GM18511 (cell line): ENCODE data around the gene KCNAB1.
A peak's percentile ranks its signal among the peaks of the same experiment; 100 is the strongest.
"Not testable (repeated sequence)": the region's sequence is repeated elsewhere in the genome, so short reads cannot be mapped to it uniquely, and the experiment has no call there.

Experiments used
- ATAC-seq: cut with Tn5 transposase; IDR thresholded peaks from one replicate; pipeline ENCODE4 v1.9.1; 2021; ENCODE audit warnings: mild to moderate bottlenecking, moderate library complexity; ENCODE audit not compliant: unreplicated experiment

KCNAB1 gene

DNA sequence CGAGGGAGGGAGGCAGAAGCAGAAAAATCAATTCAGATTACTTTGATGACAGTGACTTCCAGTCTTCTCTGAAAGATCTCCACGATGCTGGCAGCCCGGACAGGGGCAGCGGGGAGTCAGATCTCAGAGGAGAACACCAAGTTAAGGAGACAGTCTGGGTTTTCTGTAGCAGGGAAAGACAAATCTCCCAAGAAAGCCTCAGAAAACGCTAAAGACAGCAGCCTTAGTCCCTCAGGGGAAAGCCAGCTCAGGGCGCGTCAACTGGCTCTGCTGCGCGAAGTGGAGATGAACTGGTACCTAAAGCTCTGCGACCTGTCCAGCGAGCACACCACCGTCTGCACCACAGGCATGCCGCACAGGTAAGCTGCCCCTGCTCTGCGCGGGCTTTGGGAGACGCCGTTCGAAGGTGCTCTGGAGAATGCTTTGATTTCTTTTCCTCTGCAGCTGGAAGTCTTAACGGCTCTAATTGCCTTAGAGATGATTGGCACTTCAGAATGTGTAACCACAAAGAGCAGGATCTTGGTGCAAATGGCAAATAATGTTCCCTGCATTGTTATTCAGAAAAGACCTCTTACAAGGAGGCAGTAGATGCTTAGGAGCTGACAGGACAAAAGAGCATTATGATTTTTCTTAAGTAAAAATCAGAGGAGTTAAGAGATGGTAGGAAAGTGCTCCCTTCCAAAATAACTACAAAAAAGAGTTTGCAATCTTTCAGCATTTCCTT lies at the start of gene KCNAB1:
Gene KCNAB1 (plus strand): TSS at position 51 of the 724 bp plus-strand sequence.
- ATAC-seq: no peak

- no peak for ATAC-seq
Observed at GRCh38 chr3:156071031-156071430, 49.3 kb upstream of the KCNAB1 start.

DNA sequence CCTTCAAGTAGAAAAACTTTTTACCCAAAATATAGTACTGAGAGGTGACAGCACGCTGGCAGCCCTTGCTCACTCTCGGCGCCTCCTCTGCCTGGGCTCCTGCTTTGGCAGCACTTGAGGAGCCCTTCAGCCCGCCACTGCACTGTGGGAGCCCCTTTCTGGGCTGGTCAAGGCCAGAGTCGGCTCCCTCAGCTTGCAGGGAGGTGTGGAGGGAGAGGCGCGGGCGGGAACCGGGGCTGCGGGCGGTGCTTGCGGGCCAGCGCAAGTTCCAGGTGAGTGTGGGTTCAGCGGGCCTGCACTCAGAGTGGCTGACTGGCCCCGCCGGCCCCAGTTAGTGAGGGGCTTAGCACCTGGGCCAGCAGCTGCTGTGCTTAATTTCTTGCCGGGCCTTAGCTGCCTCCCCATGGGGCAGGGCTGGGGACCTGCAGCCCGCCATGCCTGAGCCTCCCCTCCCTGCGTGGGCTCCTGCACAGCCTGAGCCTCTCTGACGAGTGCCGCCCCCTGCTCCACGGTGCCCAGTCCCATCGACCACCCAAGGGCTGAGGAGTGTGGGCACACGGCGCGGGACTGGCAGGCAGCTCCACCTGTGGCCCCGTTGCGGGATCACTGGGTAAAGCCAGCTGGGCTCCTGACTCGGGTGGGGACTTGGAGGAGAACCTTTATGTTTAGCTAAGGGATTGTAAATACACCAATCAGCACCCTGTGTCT lies 47.3 kb upstream of the KCNAB1 start:
- ATAC-seq: not testable (repeated sequence)

GRCh38 chr3:156090126-156090525 lies 30.3 kb upstream of the KCNAB1 start:
- no peak for ATAC-seq

DNA sequence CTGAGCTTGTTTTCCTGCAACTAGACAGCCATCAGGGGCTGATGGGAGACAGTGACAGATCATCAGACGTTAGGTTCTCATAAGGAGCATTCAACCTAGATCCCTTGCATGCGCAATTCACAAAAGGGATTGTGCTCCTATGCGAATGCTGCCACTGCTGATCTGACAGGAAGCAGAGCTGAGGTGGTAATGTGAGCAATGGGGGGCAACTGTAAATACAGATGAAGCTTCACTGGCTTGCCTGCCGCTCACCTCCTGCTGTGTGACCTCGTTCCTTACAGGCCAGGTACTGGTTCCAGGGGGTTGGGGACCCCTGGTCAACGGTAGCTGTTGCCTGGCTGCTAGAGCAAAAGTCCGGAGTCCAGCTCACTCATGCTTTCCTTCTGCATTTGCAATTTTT lies 26.4 kb upstream of the KCNAB1 start:
- ATAC-seq: no peak

DNA sequence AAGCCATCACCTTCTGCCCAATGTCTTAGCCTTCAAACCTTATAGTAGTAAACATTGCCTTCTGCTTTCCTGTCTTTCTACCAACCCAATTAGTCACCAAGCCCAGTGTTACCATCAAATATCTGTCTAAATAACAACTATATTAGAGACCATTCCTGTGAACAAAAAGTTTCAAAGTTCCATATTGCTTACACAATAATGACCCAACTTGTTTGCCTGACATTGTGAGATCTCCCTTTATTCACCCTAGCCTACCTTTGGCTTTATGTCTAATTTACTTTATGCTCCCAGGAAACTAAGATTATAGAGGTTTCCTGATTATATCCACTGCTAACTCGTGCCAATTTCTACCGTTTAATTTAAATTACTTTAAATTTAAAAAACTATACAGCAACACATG lies 26.0 kb upstream of the KCNAB1 start:
- no peak for ATAC-seq

GRCh38 chr3:156095652-156096051 lies 24.7 kb upstream of the KCNAB1 start:
- not testable (repeated sequence) for ATAC-seq

DNA sequence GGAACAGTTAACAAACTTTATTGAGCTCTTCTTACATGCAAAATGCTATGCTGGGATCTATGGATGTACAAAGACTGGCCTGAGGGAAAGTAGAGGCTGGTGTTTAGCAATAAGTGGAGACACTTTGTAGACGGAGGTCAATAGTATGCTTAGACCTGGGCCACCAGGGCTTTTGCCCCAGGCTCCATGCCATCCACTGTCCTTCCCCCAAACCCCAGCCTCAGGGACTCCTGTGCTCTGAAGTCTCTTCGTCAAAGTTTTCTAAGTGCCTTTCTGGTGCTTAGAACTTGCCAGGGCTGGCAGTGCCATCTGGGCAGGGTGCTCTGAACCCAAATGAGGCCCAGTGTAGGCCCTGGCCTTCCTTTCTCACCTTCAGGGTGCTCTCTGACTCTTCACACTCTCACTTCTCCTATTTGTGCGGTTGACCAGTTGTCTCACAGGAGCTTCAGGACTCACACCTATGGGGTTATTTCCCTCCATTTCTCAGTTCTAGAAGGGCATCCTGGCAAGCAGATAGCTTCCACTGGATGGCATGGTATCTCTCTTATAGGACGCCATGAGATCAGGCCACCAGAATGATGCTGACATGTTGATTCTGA lies 21.8 kb upstream of the KCNAB1 start:
- peak; percentile 96 for ATAC-seq

- not testable (repeated sequence) for ATAC-seq
Observed at GRCh38 chr3:156099348-156099747, 21.0 kb upstream of the KCNAB1 start.

- not testable (repeated sequence) for ATAC-seq
Observed at GRCh38 chr3:156099984-156100383, 20.4 kb upstream of the KCNAB1 start.

GRCh38 chr3:156102267-156102931 lies 18.0 kb upstream of the KCNAB1 start:
- ATAC-seq: no peak

- ATAC-seq: no peak
Observed at GRCh38 chr3:156106721-156107373, 13.5 kb upstream of the KCNAB1 start.

DNA sequence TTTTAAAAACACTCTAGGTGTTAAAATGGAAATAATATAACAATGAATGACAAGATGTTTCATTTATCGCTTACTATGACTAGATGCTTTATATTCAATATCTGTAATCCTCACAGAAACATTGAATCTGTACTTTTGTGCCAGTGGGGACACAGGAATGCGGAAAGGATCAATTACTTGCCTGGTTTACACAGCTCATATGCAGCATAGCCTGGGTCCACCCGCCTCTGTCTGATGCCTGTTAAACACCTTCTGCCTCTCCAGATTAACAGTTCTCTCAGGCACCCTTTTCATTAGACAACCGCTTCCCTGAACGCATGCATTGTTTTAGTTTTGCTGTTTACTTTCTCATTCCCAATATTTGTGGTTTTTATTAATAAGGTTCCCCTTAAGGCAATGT lies 12.9 kb upstream of the KCNAB1 start:
- no peak for ATAC-seq

- ATAC-seq: no peak
Observed at GRCh38 chr3:156108616-156109015, 11.8 kb upstream of the KCNAB1 start.

DNA sequence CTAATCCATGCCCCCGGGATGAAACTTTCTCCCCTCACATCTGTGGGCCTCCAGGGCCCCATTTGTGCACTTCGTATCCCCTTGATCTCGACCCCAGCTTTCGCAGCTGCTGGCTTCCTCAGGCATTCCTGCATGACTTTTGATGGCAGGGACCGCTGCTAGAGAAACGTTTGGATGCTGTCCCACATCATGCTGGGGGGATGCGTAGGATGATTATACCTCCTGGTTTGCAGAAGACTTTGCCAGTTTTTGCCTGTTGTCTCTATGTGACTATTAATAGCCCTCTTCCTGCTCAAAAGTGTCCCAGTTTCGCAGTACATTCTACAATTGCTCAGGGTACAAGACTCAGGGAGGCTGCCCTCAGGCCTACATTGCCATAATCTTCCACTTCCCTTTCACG lies 10.4 kb upstream of the KCNAB1 start:
- no peak for ATAC-seq

GRCh38 chr3:156126467-156126866 lies 6.1 kb downstream of the KCNAB1 start:
- no peak for ATAC-seq

DNA sequence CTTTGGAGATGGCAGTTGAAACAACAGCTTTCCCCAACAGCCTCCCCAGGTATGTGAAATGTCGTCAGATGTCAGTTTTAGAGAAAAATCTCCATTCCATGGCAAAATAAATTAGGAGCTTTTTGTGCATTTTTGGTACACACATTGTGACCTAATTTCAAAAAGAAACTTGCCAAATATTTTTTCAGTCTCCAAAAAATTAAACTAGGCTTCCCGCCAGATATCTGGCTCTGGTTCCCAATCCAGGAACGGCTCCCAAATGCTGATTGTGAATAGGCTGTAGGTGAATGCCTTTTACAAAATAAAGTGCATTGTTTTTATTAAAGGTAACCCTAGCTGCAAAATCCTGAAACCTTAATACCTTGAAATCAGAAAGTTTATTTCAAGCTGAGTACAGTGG lies 10.9 kb downstream of the KCNAB1 start:
- no peak for ATAC-seq

DNA sequence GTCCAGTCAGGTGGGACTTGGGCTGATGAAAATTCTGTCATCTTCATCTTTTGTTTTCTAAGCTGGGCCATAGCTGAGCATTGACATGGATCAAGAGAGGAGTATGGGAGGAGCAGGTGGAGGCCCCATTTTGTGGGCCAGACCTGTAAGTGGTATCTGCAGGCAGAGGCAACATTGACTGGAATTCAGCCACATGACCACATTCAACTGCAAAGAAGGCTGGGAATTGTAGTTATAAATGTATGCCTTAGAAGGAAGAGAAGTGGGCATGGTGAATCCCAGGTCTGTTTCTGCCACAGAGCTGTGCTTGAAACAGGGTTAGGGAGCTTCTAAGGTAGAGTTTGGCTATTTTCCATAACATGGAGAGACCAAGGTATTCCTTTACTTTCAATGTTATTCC lies 11.4 kb downstream of the KCNAB1 start:
- ATAC-seq: no peak

GRCh38 chr3:156132313-156132712 lies 11.9 kb downstream of the KCNAB1 start:
- no peak for ATAC-seq

DNA sequence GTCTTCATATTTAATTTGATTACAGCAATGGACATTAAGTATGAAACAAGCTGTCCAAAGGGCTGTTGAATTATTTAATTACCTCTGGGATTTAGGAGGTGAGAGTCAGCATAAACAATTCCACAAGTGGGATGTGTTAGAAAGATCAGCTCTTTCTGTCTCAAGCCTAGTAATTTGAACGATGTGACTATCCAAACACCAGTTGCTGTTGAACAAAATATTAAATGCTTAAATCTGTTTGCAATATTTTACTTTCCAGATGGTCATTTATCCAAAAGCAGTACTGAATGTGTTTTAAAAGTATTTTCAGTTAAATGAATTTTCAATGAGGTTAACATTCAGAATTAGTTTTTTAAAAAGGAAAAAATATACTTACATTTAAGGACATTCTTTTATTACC lies 12.7 kb downstream of the KCNAB1 start:
- ATAC-seq: no peak
